Testis (tissue), 2 donors: ENCODE data around the gene TUNAR.

ENCODE experiments used
- POLR2A ChIP-seq: fragments of 450-650 bp; IDR thresholded peaks from one replicate; pipeline ENCODE4 v1.6.1; 2017; ENCODE audit warnings: antibody characterized with exemption, mild to moderate bottlenecking, moderate library complexity
- TF ChIP-seq, protein P1 (sequence below), 3 experiments: fragments of 450-650 bp in 2 of 3; fragments of 200-600 bp in 1 of 3; sonication (generic) in 1 of 3; IDR thresholded peaks; one replicate each; pipeline ENCODE4 v1.5.1; 2016 to 2019; ENCODE audit warnings: antibody characterized with exemption in 3 of 3, mild to moderate bottlenecking in 2 of 3, moderate library complexity in 1 of 3

GRCh38 chr14:95834496-95834895, 42.1 kb upstream of the TUNAR start:
- TF ChIP-seq, protein P1, sequence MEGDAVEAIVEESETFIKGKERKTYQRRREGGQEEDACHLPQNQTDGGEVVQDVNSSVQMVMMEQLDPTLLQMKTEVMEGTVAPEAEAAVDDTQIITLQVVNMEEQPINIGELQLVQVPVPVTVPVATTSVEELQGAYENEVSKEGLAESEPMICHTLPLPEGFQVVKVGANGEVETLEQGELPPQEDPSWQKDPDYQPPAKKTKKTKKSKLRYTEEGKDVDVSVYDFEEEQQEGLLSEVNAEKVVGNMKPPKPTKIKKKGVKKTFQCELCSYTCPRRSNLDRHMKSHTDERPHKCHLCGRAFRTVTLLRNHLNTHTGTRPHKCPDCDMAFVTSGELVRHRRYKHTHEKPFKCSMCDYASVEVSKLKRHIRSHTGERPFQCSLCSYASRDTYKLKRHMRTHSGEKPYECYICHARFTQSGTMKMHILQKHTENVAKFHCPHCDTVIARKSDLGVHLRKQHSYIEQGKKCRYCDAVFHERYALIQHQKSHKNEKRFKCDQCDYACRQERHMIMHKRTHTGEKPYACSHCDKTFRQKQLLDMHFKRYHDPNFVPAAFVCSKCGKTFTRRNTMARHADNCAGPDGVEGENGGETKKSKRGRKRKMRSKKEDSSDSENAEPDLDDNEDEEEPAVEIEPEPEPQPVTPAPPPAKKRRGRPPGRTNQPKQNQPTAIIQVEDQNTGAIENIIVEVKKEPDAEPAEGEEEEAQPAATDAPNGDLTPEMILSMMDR (IDR thresholded peaks at IDR 0.05): no peak
- TF ChIP-seq POLR2A: no peak
